GM18909 (cell line): ENCODE results near the gene SEMA5B.

ENCODE experiments used
- ATAC-seq: cut with Tn5 transposase; IDR thresholded peaks from one replicate; pipeline ENCODE4 v1.9.1; 2021; ENCODE audit warnings: mild to moderate bottlenecking; ENCODE audit not compliant: unreplicated experiment, poor library complexity

The SEMA5B gene

DNA sequence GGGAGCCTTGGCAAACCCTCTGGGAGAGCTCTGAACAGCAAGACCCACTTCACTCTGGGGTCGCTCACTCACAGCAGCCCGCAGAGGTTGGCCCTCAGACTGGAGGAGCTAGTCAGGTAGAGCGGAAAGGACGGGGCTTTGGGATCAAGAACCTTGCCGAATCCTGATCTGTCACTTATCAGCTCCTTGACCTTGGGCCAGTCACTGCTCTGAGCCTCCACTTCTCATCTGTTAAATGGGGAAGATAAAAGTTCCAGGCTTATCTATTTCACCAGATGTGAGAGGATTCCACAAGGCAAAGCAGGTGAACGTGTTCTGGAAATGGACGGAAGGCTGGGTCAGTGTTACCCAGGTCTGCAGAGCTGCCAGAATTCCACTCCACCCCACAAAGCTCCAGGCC, 29.4 kb downstream of the SEMA5B start:
- ATAC-seq, result no peak

DNA sequence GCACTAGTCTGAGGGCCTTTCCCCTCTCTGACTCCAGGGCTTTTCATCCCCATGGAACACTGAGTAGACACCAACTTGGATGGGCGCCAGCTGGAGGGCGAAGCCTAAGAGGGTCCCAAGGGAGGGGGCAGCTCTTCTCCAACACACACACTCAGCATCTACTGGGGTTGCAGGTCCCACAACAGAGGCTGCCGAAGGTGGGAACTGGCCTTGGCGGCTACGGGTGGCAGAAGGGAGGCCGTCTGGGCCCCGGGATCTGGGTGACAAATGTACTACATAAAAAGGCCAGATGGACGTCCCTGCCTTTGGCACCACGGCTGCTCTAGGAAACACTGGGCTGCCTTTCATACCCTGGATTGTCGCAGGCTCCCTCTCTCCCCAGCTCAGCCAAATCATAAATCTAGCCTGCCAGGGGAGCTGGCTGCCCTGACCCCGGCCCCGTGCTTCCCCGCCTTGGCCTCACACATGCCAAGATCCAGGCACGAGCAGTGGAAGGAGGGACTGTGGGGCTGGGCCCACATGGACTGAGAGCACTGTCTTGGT, 31.5 kb downstream of the SEMA5B start:
- ATAC-seq, result no peak

DNA sequence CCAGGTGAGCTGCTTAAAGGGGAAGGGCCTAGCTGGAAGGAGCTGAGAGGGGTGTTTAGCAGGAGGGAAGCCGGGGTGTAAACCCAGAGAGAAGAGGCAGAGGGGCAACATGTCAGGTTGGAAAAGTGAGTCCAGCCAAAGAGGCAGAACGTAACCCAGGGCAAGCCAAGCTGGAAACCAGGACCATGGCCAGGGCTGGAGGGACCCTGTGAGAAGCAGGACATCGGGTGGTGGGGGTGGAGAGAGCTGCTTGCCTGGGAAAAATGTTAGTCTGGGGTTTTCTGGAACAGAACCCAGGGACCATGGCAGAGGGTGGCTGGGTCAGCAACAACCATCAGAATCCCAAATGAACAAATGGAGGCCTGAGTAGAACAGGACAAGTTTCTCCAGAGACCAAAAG, 32.6 kb downstream of the SEMA5B start:
- ATAC-seq, result no peak

DNA sequence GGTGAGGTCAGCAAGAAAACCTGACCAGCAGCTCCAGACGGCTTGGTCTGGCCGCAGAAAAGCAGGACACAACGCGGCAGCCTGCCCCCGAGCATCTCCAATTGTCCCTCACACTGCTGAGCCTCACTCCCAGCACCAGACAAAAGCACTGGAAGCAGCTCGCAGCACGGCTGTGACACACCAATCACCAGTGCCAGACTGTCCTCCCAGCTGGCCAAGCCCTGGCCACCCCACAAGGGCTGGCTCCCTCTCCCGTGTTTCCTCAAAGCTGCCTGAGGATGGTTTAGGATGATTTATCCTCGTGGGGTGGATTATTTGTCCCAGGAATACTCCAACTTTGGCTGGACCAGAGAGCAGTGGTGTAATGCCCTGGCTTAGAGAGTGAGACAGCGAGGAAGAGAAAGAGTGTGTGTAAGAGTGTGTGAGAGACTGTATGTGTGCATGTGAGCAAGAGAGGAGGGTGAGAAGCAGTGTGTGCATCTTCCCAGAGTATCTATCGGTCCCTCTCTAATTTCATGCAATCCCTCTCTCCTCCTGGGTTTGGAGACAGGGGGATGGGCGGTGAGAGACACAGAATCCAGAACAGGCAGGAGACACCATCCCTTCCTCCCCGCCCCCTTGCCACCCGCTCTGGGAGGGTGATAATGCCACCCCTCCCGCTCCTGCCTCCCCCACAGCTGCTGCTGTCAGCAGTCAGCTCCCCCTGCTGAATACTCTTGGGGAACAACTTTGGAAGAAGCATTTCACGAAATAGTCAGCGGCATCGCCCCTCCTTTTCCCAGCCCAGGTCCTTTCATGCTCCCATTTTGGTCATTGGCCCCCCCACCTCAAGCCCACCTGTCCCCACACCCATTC, 34.2 kb downstream of the SEMA5B start:
- no peak for ATAC-seq

DNA sequence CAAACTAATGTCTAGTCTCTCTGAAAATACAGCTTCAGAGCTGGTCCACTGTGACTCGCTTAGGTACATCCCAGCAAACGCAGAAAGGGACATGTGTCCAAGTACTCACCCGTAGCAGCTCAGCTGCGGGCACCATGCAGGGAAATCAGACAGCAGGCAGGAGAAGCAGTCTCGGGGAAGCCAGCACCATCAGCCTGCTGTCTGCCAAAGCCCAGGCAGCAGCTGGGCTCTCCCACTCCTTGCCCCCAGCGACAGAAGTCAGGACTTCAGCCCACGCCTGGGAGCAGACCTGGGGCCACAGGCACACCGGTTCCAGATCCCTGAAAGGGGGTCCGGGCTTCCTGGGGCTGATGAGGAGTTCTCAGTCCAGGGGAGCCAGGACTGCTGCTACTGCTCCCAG, 34.9 kb downstream of the SEMA5B start:
- ATAC-seq, result no peak

DNA sequence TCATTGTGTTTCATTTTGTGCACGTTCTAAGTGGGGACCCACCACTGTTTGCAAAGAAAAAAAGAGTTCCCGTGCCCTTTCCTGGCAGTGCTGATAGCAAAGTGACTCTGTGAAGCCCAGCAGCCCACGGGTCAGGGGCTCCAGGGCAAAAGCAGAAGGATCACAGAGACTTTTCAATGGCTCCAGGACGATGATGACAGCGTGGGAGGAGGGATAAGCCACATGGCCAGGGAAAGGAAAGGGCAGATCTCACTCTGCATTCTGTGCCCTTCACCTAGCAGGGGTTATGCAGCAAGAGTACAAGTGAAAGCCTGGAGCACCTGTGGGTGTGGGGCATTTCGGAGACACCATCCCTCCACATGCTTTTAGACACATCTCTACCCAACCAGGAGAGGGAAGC, 35.4 kb downstream of the SEMA5B start:
- ATAC-seq, result no peak

DNA sequence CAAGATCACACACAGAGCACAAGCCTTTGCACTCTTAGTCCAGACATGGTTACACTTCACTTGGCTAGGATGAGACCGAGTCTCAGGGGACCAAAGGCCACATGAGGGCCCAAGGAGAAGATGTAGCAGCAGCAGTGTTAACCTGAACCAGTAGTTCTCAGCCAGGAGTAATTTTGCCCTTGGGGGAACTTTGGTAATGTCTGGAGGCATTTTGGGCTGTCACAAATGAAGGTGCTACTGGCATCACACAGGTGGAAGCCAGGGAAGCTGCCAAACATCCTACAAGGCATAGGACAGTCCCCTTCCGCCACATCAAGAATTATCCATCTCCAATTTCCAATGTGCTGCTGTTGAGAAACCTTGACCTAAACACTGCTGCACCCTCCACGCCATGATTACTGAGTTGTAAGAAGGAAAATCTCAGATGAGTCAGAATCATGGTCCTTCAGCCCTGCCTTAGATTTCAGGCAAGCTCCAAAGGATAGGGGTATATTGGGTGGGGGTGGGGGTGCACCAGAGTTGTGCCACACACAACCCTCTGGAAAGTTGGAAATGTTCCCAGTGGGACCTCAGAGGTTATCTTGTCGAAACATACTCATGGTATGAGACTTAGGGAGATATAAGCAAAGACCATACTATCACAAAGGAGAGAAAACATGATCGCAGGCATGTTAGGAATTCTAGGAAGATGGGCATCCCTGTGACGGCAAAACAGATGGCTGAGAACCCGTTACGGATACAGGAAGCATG, 36.2 kb downstream of the SEMA5B start:
- no peak for ATAC-seq

DNA sequence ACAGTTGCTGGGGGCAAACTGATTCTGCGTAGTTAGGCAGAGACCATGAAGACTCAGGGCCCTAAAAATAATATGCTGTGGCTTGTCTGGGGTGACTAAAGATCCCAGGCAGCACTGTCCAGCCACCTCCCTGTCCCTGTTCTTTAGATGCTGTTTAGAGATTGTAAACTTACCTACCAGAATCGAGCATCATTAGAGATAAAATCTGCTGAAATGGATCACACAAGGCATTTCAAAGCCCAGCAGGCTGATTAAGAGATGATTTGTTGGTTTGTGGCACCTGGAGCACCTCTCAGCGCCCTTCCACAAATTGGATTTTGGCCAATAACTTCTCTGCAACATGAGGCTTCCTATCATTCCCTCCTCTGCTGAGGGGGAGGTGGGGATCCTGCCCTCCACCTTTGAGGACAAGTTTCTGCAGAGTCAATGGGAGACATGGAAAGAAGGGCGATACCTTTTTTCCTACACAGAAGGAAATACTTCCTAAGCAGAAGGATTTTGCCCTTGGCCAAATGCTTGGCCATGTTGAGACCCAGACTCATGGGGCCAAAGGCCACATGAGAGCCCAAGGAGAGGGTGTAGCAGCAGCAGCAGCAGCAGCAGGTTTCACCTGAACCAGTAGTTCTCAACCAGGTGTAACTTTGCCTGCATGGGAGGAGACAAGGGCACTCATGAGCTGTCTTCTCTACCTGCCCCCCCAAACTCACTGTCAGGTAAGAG, 37.5 kb downstream of the SEMA5B start:
- no peak for ATAC-seq

DNA sequence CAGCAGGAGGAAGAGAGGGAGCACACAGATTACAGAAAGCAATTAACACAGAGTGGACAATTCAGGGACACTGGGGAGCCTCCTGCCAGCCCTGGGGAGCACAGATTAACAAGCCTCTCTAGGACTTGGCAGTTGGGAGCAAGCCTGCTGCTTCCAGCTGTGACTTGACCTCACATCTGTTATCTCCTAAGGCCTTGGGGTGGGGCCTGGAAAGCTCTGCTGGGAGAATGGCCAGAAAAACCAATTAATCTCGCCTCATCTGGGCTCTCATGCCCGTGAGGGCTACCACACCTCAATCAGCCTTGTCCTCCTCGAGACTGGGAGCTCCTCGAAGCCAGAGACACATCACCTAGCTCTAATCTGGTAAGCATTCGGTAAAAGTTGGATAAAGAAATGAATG, 39.1 kb downstream of the SEMA5B start:
- ATAC-seq, result no peak

DNA sequence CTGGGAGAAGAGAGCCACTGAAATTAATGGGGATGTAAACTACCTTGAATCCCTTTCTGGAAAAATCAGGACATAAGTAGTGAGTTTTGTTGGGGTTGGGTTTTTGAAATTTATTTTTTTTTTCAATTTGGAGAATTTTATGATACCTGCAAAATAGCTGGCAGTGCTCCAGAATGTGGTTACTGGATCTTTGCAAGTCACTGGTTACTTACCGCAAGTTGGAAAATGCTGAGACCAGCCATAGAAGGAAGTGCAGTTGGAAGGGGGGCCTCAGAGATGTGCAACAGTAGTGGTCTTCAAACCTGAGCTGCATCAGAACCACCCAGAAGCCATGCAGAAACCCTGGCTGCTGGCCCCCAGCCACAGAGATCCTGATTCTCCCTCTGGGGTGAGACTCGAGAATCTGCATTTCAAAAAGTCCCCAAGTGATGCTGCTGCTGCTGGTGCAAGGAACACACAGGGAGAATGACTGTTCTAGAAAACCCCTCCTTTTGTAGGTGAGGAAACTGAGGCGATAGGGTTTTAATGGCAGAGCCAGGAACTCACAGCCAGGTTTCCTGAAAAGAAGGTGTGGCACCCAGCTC, 39.7 kb downstream of the SEMA5B start:
- no peak for ATAC-seq

DNA sequence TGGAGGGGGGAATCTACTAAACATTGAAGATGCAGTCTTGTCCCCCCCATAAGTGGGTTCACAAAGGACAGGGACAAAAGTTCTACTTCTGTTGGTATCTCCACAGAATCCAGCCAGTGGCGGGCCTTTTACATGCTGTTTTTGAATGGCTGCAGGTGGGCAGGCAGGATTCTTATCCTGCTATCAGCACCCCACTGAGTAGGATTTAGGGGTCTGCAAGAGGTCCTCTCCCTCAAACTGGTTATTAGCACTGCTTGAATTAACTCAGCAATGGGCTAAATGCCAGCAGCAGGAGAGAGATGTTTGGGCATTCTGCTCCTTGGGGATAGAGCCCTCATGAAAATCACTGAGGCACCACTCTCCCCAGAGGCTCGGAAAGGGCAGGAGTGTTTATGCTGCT, 40.3 kb downstream of the SEMA5B start:
- no peak for ATAC-seq

DNA sequence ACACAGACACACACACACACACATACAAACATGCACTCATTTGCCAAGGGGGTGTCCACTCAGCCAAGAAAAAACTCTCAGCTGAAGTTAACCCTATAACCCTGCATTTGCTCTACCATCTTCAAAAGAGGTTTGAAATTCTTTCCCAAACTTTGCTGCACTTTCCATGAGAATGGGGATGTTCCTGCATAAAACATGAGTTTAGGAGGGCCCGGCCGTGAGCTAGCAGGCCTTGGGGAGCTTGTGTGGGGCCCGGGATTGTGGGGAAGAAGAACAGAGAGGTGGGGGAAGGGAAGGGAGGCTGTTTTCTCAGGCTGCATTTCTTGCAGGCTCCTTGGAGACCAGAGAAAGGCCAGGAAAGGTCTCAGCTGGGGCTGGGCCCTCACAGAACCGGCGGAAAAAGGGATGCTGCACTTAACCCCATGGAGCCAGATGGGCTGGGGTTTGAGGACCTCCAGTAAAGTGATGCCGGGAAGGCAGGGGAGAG, 40.8 kb downstream of the SEMA5B start:
- ATAC-seq, result no peak

DNA sequence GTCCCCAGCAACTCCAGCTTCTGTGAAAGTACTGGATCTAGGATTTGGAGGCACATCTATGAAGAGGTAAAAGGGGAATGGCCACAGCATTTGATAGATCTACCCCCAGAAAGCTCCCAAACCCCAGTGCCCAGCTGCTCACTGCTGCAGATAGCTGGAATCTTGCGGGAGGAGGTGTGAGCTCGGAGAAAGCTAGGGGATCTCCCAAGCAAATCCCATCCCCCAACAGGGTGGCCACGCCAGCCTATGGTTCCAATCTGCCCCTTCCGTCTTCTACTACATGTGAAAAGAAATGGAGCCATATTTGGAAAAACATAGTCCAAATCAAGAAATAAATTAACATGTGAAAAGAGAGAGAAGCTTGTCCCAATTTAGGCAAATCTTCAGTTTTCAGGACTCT, 42.0 kb downstream of the SEMA5B start:
- no peak for ATAC-seq

DNA sequence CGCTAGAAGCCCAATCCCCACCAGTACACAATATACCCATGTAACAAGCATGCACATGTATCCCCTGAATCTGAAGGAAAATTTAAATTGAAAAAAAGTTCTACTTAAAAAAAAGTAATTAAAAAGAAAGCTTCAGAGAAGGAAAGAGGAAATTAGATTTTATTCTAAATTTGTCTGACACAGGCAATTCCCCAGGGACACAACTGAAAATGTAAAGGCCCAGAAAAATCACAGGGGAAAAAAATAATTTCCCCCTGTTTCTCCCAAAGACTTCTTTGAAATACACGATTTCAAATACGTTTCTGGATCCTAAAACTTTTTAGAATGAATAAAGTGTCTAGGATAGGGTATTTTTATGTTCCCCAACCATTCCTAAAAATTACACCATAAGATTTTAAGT, 42.9 kb downstream of the SEMA5B start:
- ATAC-seq, result no peak

DNA sequence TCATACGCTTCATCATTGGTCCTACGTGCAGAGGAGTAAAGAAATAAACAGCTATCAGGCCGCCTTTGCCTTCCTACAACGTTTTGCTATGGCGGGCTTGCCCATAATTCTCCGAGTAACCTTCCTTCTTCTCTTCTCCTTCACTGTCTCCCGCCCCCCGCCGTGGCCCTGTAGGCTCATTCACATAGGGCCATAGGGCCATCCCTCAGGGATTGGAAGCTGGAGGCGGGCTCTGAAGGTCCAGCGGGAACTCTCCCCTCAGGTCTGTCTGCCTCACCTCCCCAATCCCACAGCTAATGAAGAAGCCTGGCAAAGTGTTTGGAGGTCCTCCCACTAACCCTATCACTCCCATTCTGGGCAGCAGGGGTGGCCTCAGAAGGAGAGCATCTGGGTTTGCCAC, 43.6 kb downstream of the SEMA5B start:
- no peak for ATAC-seq

DNA sequence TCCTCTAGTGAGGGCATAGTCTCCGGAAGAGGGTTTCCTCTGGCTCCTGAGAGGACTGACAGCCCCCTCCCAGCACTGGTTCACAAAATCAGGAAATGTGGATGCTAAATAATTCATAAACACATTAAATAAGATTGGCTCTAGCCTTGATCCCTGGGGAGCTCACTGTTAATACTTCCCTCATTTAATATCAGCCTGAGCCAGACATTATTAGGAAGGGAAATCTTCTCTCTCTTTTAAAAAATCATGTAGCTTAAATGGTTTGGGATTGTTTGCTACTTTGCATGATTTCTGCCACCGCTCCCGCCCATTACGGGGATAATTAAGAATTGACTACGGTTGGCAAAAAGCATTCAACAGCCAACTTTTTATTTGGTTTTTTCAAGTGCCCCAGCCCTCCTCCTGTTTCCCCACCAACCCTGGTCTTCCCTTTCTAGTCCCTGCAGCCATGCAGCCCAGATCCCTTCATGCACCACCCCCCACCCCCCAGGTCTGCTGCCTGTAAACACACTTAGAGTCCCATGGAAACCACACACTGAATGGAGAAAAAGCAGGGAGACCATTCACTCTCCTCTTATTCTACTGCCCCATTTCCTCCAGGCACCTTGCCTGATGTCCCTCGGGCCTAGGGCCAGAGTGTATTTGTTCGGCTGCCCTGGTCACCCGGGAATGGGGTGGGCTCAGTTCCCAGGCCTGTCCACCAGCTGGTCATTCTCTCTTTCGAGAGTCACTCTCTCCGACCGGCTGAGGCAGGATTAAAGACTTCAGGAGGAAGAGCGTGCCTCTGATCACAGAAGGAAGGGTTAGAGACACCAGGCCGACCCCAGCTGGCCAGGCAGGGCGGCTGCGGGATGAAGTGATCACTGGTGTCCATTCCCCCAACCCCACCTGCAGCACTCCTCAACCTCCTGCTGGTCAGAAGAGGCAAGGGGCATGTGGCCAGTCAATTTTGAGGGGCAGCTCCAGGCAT, 45.1 kb downstream of the SEMA5B start:
- no peak for ATAC-seq

DNA sequence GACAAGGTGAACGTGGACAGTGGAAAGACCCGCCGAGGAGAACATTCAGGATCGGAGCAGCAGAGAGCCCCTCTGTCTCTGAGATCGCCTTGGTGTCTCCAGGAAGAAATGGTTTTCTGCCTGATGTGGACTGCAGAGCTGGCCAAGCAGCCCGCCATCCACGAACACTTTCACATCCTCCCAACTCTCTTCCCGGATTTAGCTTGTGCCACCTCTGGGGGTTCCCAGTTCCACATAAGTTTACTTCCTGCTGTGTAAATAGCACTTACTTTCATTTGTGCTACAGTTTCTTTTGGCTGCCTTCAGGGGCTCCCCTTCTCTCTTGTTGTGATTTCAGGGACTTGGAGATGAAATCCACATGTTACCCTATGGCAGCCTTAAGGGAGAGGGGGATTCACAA, 48.4 kb downstream of the SEMA5B start:
- no peak for ATAC-seq

DNA sequence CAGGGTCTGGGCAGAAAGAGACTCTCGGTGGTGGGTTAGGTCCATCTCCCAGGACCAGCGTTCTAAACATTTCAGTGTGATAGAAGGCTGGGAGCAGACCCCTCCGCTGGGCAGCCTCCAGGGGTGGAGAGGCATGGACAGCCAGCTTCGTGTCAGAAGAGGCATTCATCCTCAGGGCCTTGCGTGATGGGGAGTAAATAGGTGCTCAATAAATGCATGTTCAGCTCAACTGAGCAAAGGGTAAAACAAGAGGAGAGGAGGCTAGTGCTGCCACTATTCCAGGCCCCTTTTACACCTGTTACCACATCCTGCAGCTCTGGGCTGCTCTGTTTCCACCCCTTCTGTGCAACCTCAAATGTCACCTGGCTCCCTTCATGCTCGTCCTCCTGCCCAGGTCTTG, 49.0 kb downstream of the SEMA5B start:
- no peak for ATAC-seq

DNA sequence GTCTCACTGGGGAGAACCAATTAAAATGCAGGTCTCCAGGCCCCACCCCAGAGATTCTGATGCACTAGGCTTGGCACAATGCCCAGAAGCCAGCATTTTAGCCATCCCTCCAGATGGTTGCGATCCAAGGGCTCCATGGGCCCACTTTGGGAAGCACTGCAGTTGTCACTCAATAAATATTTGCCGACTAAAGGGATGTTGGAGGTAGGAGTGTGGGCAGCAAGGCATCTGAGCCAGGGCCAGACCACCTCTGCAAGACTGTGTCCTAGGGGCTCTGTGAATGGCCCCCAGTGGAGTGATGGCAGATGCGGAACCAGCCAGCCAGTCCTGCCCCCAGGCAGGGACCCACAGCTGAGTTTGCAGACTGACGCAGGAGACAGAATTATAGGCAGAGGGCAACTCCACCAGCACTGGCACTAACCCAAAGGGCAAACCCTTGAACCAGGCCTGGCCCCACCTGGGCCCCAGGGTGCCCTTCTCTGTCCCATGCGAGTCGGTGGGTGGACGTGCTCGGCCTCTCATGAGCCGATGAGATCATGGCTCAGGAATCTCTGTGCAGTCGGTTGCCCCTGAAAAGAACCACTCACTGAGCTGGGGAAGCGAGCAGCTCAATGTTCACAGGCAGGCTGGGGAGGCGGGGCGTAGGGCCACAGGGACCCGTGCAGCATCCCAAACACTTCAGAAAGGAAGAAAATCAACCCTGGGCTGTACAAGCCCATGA, 49.7 kb downstream of the SEMA5B start:
- ATAC-seq, result no peak
